Medulla oblongata (tissue), 1 donor: ENCODE results near the gene KNDC1.

ENCODE experiments used
- DNase-seq: peaks from one replicate; pipeline ENCODE4 v3.0.0-alpha.2; 2015; ENCODE audit errors: extremely low spot score

Gene KNDC1

GRCh38 chr10:133191651-133192050 is 31.6 kb downstream of the KNDC1 start:
- no peak for DNase-seq

GRCh38 chr10:133194151-133194550 is 34.1 kb downstream of the KNDC1 start:
- DNase-seq, result no peak

GRCh38 chr10:133195096-133195495 is 35.1 kb downstream of the KNDC1 start:
- DNase-seq, result no peak

GRCh38 chr10:133195611-133196010 is 35.6 kb downstream of the KNDC1 start:
- no peak for DNase-seq

GRCh38 chr10:133196221-133196915 is 36.3 kb downstream of the KNDC1 start:
- DNase-seq, result no peak

GRCh38 chr10:133196936-133197758 is 37.1 kb downstream of the KNDC1 start:
- DNase-seq, result no peak

GRCh38 chr10:133197786-133198185 is 37.8 kb downstream of the KNDC1 start:
- no peak for DNase-seq

- DNase-seq, result no peak
These were observed 38.2 kb downstream of the KNDC1 start for GRCh38 chr10:133198206-133198605.

- DNase-seq, result no peak
These were observed 38.8 kb downstream of the KNDC1 start for GRCh38 chr10:133198621-133199487.

GRCh38 chr10:133199488-133199885 is 39.5 kb downstream of the KNDC1 start:
- no peak for DNase-seq

GRCh38 chr10:133199992-133200611 is 40.1 kb downstream of the KNDC1 start:
- DNase-seq, result no peak

- DNase-seq, result no peak
These were observed 40.6 kb downstream of the KNDC1 start for GRCh38 chr10:133200621-133201031.

- no peak for DNase-seq
These were observed 41.3 kb downstream of the KNDC1 start for GRCh38 chr10:133201151-133201947.

- DNase-seq, result no peak
These were observed 42.1 kb downstream of the KNDC1 start for GRCh38 chr10:133201948-133202725.

GRCh38 chr10:133202778-133203651 is 43.0 kb downstream of the KNDC1 start:
- no peak for DNase-seq

GRCh38 chr10:133203652-133204195 is 43.7 kb downstream of the KNDC1 start:
- no peak for DNase-seq

- DNase-seq, result no peak
These were observed 44.4 kb downstream of the KNDC1 start for GRCh38 chr10:133204226-133205015.

- no peak for DNase-seq
These were observed 45.1 kb downstream of the KNDC1 start for GRCh38 chr10:133205146-133205545.
